Epithelial cell of alveolus of lung (primary cell): ENCODE results near the gene TP53RK. TPM values are rescaled to one million over a fixed set of nuclear protein-coding genes. Genes with fewer than 3 reads are reported as not detected.

Source experiments
- total RNA-seq: library from RNA; depleted of rRNA; stranded (reverse); fragments of >200 nt; gene quantifications from 2 replicates; pipeline ENCODE4 v1.2.1, GENCODE V29; 2015

The TP53RK gene
- total RNA-seq = 18.4 and 20.3 TPM in 2 replicates

GRCh38 chr20:46689082-46689753 lies at the start of gene TP53RK:
TSS of gene TP53RK (minus strand) at chr20:46689444. CDS start at chr20:46689414, 30 bp downstream.

DNA sequence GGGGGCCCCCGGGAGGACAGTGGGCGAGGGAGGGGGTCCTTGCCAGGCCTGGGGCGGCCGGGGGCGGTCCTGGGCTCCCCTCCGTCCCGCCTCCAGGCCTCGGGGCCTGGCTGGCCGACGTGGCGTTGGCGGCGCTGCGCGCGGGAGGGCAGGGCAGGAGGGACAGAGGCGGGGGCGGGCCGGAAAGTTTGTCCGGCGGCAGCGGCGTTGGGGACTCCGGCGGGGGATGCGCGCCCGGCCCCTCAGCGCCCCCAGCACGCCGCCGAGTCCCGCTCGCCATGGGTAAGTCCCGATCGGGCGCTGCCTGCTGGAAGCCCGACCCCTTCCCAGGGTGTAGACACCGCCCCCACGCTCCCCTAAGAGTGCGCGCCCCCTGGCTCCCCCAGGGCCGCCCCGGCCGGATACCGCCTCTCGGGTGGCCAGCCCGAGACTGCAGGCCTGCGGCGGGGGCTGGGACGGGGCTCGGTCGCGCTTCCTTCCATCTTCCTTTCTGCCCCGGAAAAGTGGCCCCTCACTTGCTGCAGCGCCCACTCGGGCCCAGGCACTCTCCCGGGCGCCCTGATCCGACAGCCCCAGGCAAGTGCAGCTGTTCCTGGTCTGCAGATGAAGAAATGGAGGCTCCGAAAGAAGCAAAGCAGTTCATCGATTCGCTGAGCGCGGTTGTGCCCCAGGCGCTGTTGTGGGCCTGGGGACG lies 20.4 kb upstream of the TP53RK start, which contains the start of gene SLC2A10:
TSS of gene SLC2A10 (plus strand) at position 191 of the 694 bp plus-strand sequence. CDS start at position 279, 88 bp downstream.

DNA sequence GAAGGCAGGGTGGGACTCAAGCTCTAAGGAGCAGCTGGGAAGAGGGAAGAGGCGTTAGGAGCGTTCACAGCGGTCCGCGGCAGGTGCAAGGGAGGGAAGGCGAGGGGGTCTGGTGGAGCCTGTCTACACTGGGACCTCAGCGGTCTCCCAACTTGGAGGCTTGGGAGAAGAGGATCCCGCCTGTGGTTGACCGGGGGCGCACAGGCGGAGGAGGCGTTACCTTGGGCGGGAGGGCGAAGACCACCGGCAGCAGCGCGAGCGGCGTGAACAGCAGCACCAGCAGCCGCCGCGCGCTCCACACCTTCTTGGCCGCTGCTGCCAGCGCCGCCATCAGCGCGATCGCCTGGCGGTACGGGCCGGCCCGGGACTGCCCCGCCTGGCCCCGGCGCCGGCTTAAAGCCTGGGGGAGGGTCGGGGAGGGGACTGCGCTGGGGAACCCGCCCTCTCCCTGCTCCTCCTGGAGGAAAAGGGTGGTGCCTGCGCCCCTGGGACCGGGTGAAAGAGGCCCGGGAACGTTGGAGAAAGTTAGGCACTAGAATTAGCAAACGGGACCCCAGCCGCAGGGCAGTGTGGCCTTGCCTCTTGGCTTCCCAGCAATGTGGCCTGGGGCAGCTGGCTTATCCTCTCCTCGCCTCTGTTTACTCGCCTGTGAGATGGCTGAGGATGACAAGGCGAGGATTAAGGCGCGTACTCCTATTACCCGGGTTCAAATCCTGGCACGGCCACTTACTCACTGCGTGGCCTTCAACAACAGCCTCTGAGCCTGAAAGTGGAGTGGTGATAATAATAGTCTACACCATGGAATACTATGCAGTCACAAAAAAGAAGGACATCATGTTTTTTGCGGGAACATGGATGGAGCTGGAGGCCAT lies 37.9 kb downstream of the TP53RK start, which contains the start of gene SLC13A3:
TSS of gene SLC13A3 (minus strand) at position 369 of the 872 bp plus-strand sequence. CDS start at position 331, 38 bp downstream.

Other genes with a start within 250 kb of the TP53RK start
- 1.8 and 4.6 TPM in 2 replicates for gene ZNF334, start 175.9 kb downstream of the TP53RK start, total RNA-seq
- not detected in 2 replicates for gene OCSTAMP, start 138.8 kb downstream of the TP53RK start, total RNA-seq
- 3.1 and 8.2 TPM in 2 replicates for gene SLC13A3, start 38.0 kb downstream of the TP53RK start, total RNA-seq
- 43.3 and 48.8 TPM in 2 replicates for gene SLC2A10, start 20.2 kb upstream of the TP53RK start, total RNA-seq
- gene EYA2, start 205.4 kb upstream of the TP53RK start, total RNA-seq = 0.24 and 1.2 TPM in 2 replicates